Kidney (tissue), 14 donors: ENCODE measurements around the gene SBF2. TPM values are rescaled to one million over a fixed set of nuclear protein-coding genes. Genes with fewer than 3 reads are reported as not detected.
"Not testable (repeated sequence)": the region's sequence is repeated elsewhere in the genome, so short reads cannot be mapped to it uniquely, and the experiment has no call there.

Source experiments
- DNase-seq, 5 donors: peaks; one replicate each; pipeline ENCODE4 v3.0.0-alpha.2; 2013 to 2020
- FAIRE-seq: peaks from 2 replicates; lab custom pipeline; 2012; peaks lifted over from hg19 to GRCh38; lab: Jason Lieb, UNC
- H3K27ac ChIP-seq, 2 donors: one replicate each; pipeline ENCODE4 v1.7.0; 2013; ENCODE audit warnings: low read depth in 2 of 2, low read length in 2 of 2, inconsistent platforms in 1 of 2
- H3K27me3 ChIP-seq: one replicate; pipeline ENCODE4 v1.7.1; 2013; ENCODE audit warnings: low read length, inconsistent platforms; ENCODE audit not compliant: control insufficient read depth, insufficient read depth
- H3K36me3 ChIP-seq, 3 donors: one replicate each; pipeline versions ENCODE4 v1.7.0 to v1.7.1; 2013; ENCODE audit warnings: low read length in 3 of 3, control low read depth in 1 of 3, inconsistent platforms in 1 of 3; ENCODE audit not compliant: insufficient read depth in 3 of 3, control insufficient read depth in 2 of 3
- H3K4me1 ChIP-seq, 3 donors: one replicate each; pipeline versions ENCODE4 v1.7.0 to v1.7.1; 2013; ENCODE audit warnings: low read length in 3 of 3, inconsistent platforms in 1 of 3, low read depth in 1 of 3; ENCODE audit not compliant: control insufficient read depth in 2 of 3, insufficient read depth in 2 of 3
- H3K4me3 ChIP-seq, 3 donors: one replicate each; pipeline versions ENCODE4 v1.7.0 to v1.8.1; 2013; ENCODE audit warnings: low read length in 3 of 3, control low read depth in 1 of 3, inconsistent platforms in 1 of 3
- H3K9ac ChIP-seq, 3 donors: one replicate each; pipeline versions ENCODE4 v1.7.0 to v1.7.1; 2013; ENCODE audit warnings: low read length in 3 of 3, control low read depth in 1 of 3, inconsistent platforms in 1 of 3
- H3K9me3 ChIP-seq, 3 donors: one replicate each; pipeline versions ENCODE4 v1.7.0 to v1.7.1; 2013; ENCODE audit warnings: low read length in 3 of 3, control low read depth in 1 of 3, inconsistent platforms in 1 of 3; ENCODE audit not compliant: control insufficient read depth in 2 of 3, insufficient read depth in 1 of 3
- intact Hi-C: fragments of 100-400 bp; cut with DNase I; formaldehyde crosslinking; loops from one replicate; pipeline ENCODE4 v1.11.1; 2022
- polyA plus RNA-seq: library from polyadenylated mRNA; stranded (reverse); fragments of 350-450 nt; fragmentation: Illumina TruSeq; extraction: RNeasy Lipid Tissue Mini Kit (QIAGEN cat#74804); gene quantifications from one replicate; pipeline ENCODE4 v1.2.3, GENCODE V29; 2014; ENCODE audit warnings: low read depth, low replicate concordance; ENCODE audit not compliant: insufficient read depth
- total RNA-seq: library from RNA; stranded (reverse); fragmentation: NEBNext Ultra II Directional; extraction: Animal tissue kit (Norgen Biotek cat#: 25700); gene quantifications from one replicate; pipeline ENCODE4 v1.2.1, GENCODE V29; 2021
- TF ChIP-seq, protein P1 (sequence below): IDR thresholded peaks from 3 replicates; pipeline ENCODE4 v1.5.1; 2012; ENCODE audit warnings: mild to moderate bottlenecking, moderate library complexity, borderline replicate concordance; ENCODE audit not compliant: insufficient read depth; ENCODE audit errors: extremely low read depth
- donor health status: control.
- donor health status: control.
- donor health status: control.
- donor health status: control.
- donor health status: control.
- donor health status: DM: yes; HTN: yes; CAD: no.
- donor health status: Normal renal cell carcinoma (clear cell type).

The SBF2 gene
- total and polyA plus RNA-seq, 2 donors from 2014 or later, result 13.1 to 55.4 TPM

GRCh38 chr11:10038521-10039302 lies 255.3 kb downstream of the SBF2 start:
- Histone ChIP-seq H3K9me3 (no peaks in the 10 kb centered on the region), H3K36me3 (no peaks in the 10 kb centered on the region), H3K27me3 (no peaks in the 10 kb centered on the region), H3K27ac (no peak overlapping the region), H3K9ac (no peak overlapping the region), H3K4me3 (no peak overlapping the region), H3K4me1 (no peaks in the 10 kb centered on the region)
- TF ChIP-seq, protein P1, sequence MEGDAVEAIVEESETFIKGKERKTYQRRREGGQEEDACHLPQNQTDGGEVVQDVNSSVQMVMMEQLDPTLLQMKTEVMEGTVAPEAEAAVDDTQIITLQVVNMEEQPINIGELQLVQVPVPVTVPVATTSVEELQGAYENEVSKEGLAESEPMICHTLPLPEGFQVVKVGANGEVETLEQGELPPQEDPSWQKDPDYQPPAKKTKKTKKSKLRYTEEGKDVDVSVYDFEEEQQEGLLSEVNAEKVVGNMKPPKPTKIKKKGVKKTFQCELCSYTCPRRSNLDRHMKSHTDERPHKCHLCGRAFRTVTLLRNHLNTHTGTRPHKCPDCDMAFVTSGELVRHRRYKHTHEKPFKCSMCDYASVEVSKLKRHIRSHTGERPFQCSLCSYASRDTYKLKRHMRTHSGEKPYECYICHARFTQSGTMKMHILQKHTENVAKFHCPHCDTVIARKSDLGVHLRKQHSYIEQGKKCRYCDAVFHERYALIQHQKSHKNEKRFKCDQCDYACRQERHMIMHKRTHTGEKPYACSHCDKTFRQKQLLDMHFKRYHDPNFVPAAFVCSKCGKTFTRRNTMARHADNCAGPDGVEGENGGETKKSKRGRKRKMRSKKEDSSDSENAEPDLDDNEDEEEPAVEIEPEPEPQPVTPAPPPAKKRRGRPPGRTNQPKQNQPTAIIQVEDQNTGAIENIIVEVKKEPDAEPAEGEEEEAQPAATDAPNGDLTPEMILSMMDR, result no peak
- peak; percentile 92 for FAIRE-seq
- intact Hi-C loops, result no loop called here
- no peak for DNase-seq

DNA sequence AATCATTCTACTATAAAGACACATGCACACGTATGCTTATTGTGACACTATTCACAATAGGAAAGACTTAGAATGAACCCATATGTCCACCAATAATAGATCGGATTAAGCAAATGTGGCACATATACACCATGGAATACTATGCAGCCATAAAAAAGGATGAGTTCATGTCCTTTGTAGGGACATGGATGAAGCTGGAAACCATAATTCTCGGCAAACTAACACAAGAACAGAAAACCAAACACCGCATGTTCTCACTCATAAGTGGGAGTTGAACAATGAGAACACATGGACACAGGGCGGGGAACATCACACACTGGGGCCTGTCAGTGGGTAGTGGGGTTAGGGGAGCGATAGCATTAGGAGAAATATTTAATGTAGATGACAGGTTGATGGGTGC lies 258.1 kb downstream of the SBF2 start:
- H3K27me3 ChIP-seq, DNase-seq, H3K4me1 ChIP-seq, FAIRE-seq, H3K9me3 ChIP-seq, intact Hi-C loops, H3K36me3 ChIP-seq, H3K9ac ChIP-seq, H3K4me3 ChIP-seq, H3K27ac ChIP-seq: not testable (repeated sequence)

- DNase-seq (peak in 2 of 5 donors; percentile 3 to 6), FAIRE-seq (peak; percentile 64)
- Histone ChIP-seq H3K9me3 (no peaks in the 10 kb centered on the region), H3K27ac (no peak overlapping the region), H3K9ac (no peak overlapping the region), H3K27me3 (no peaks in the 10 kb centered on the region), H3K4me1 (no peaks in the 10 kb centered on the region), H3K36me3 (no peaks in the 10 kb centered on the region), H3K4me3 (no peak overlapping the region)
- TF ChIP-seq, protein P1, result no peak
- intact Hi-C loops, result no loop called here
Measured at GRCh38 chr11:10032935-10033334, 261.1 kb downstream of the SBF2 start.

GRCh38 chr11:10030122-10030490 lies 263.9 kb downstream of the SBF2 start:
- intact Hi-C loops, result no loop called here
- no peak overlapping the region for H3K9ac ChIP-seq

More at GRCh38 chr11:10030122-10030490, 263.9 kb downstream of the SBF2 start:
- peaks cover 0 to 3% (median 0%) of the 10 kb centered on the region in 3 donors for H3K36me3 ChIP-seq
- H3K4me3 ChIP-seq, result no peak overlapping the region
- H3K27ac ChIP-seq, result no peak overlapping the region
- no peaks in the 10 kb centered on the region for H3K9me3 ChIP-seq
- FAIRE-seq, result no peak
- no peak for DNase-seq
- no peaks in the 10 kb centered on the region for H3K4me1 ChIP-seq
- no peaks in the 10 kb centered on the region for H3K27me3 ChIP-seq
- TF ChIP-seq, protein P1, result no peak
